DND-41 (cell line): ENCODE data around the gene ATP2B3.

ENCODE experiments used
- ATAC-seq: fragments of 200-7000 bp; cut with Tn5 transposase; 3 replicates; pipeline ENCODE4 v1.9.1; 2021; ENCODE audit warnings: low read depth; ENCODE audit not compliant: insufficient read depth
- DNase-seq: peaks from one replicate; pipeline ENCODE4 v3.0.0-alpha.2; 2020
- H2AFZ ChIP-seq: 2 replicates; pipeline ENCODE4 v1.6.0; 2012; ENCODE audit warnings: low read depth, low read length
- H3K27ac ChIP-seq: 2 replicates; pipeline ENCODE4 v1.5.1; 2012; ENCODE audit warnings: low read length, inconsistent platforms
- H3K27me3 ChIP-seq: fragments of 200-600 bp; sonication (generic); 2 replicates; pipeline ENCODE4 v1.6.0; 2012; ENCODE audit warnings: low read length, mild to moderate bottlenecking, inconsistent platforms; ENCODE audit not compliant: insufficient read depth, poor library complexity
- H3K36me3 ChIP-seq: 2 replicates; pipeline ENCODE4 v1.5.1; 2012; ENCODE audit warnings: low read length, inconsistent platforms; ENCODE audit not compliant: insufficient read depth
- H3K4me1 ChIP-seq: 2 replicates; pipeline ENCODE4 v1.5.1; 2012; ENCODE audit warnings: mild to moderate bottlenecking, low read length; ENCODE audit not compliant: insufficient read depth
- H3K4me2 ChIP-seq: 2 replicates; pipeline ENCODE4 v1.6.0; 2012; ENCODE audit warnings: mild to moderate bottlenecking, moderate library complexity, low read length, inconsistent platforms; ENCODE audit not compliant: insufficient read depth
- H3K4me3 ChIP-seq, 2 experiments: fragments of 200-600 bp in 1 of 2; shearing (Covaris generic) in 1 of 2; 2 replicates each; pipeline ENCODE4 v1.5.1; 2012 to 2016; ENCODE audit warnings: inconsistent platforms in 2 of 2, low read length in 2 of 2, mild to moderate bottlenecking in 2 of 2, low read depth in 1 of 2, moderate library complexity in 1 of 2
- H3K79me2 ChIP-seq: 2 replicates; pipeline ENCODE4 v1.6.0; 2012; ENCODE audit warnings: low read length, inconsistent platforms; ENCODE audit not compliant: insufficient read depth
- H3K9ac ChIP-seq: 2 replicates; pipeline ENCODE4 v1.6.0; 2012; ENCODE audit warnings: low read depth, mild to moderate bottlenecking, inconsistent platforms, low read length, moderate library complexity
- H3K9me3 ChIP-seq: 2 replicates; pipeline ENCODE4 v1.5.1; 2012; ENCODE audit warnings: low read length, moderate library complexity, mild to moderate bottlenecking, inconsistent platforms; ENCODE audit not compliant: insufficient read depth, severe bottlenecking
- H4K20me1 ChIP-seq: 2 replicates; pipeline ENCODE4 v1.6.0; 2012; ENCODE audit warnings: low read length; ENCODE audit not compliant: insufficient read depth
- CTCF ChIP-seq: IDR thresholded peaks from 2 replicates; pipeline ENCODE4 v1.5.1; 2012; ENCODE audit warnings: borderline replicate concordance, low read length, moderate library complexity, mild to moderate bottlenecking; ENCODE audit not compliant: poor library complexity, severe bottlenecking; ENCODE audit errors: extremely low read depth
- EZH2 ChIP-seq: IDR thresholded peaks from 3 replicates; pipeline ENCODE4 v1.6.1; 2012; ENCODE audit warnings: borderline replicate concordance, low read depth, mild to moderate bottlenecking, moderate library complexity, low read length, inconsistent platforms; ENCODE audit not compliant: severe bottlenecking

ATP2B3 gene

GRCh38 chrX:153569475-153569874 lies 52.0 kb downstream of the ATP2B3 start:
- no peaks in the 10 kb centered on the region for H3K9me3 ChIP-seq
- no peak overlapping the region for H3K9ac ChIP-seq
- no peak overlapping the region for H3K27ac ChIP-seq
- no peaks in the 10 kb centered on the region for H3K27me3 ChIP-seq
- H3K79me2 ChIP-seq, result no peaks in the 10 kb centered on the region
- no peaks in the 10 kb centered on the region; the same call in 1 of the 2 replicates for H3K4me1 ChIP-seq
- no peak for ATAC-seq
- H3K36me3 ChIP-seq, result no peaks in the 10 kb centered on the region
- H4K20me1 ChIP-seq, result no peaks in the 10 kb centered on the region
- no peak overlapping the region for H2AFZ ChIP-seq
- TF ChIP-seq EZH2 (no peak), CTCF (no peak)
- no peak overlapping the region for H3K4me2 ChIP-seq
- no peak overlapping the region for H3K4me3 ChIP-seq
- DNase-seq, result no peak

- no peak overlapping the region for H3K4me2 ChIP-seq
- no peaks in the 10 kb centered on the region for H3K36me3 ChIP-seq
- H3K9me3 ChIP-seq, result no peaks in the 10 kb centered on the region
- no peak overlapping the region for H2AFZ ChIP-seq
- no peak overlapping the region for H3K9ac ChIP-seq
- ATAC-seq (no peak), DNase-seq (no peak)
- no peak overlapping the region for H3K27ac ChIP-seq
- no peaks in the 10 kb centered on the region for H4K20me1 ChIP-seq
- no peak for TF ChIP-seq CTCF
- no peak for TF ChIP-seq EZH2
- no peaks in the 10 kb centered on the region for H3K27me3 ChIP-seq
- H3K79me2 ChIP-seq, result no peaks in the 10 kb centered on the region
- H3K4me1 ChIP-seq, result no peaks in the 10 kb centered on the region; the same call in 1 of the 2 replicates
- H3K4me3 ChIP-seq, result no peak overlapping the region
These were observed 54.1 kb downstream of the ATP2B3 start for GRCh38 chrX:153571534-153571908.

GRCh38 chrX:153572601-153573000 lies 55.2 kb downstream of the ATP2B3 start:
- Histone ChIP-seq H3K9ac (no peak overlapping the region), H3K9me3 (no peaks in the 10 kb centered on the region)
- no peak for DNase-seq

More at GRCh38 chrX:153572601-153573000, 55.2 kb downstream of the ATP2B3 start:
- Histone ChIP-seq H3K36me3 (no peaks in the 10 kb centered on the region), H3K4me1 (no peaks in the 10 kb centered on the region; the same call in 1 of the 2 replicates), H3K4me2 (no peak overlapping the region), H4K20me1 (no peaks in the 10 kb centered on the region), H3K79me2 (no peaks in the 10 kb centered on the region), H2AFZ (no peak overlapping the region), H3K27me3 (no peaks in the 10 kb centered on the region), H3K27ac (no peak overlapping the region), H3K4me3 (no peak overlapping the region)
- ATAC-seq, result no peak
- TF ChIP-seq CTCF (no peak), EZH2 (no peak)
